ENCODE data around the gene AUTS2.

Gene AUTS2

DNA sequence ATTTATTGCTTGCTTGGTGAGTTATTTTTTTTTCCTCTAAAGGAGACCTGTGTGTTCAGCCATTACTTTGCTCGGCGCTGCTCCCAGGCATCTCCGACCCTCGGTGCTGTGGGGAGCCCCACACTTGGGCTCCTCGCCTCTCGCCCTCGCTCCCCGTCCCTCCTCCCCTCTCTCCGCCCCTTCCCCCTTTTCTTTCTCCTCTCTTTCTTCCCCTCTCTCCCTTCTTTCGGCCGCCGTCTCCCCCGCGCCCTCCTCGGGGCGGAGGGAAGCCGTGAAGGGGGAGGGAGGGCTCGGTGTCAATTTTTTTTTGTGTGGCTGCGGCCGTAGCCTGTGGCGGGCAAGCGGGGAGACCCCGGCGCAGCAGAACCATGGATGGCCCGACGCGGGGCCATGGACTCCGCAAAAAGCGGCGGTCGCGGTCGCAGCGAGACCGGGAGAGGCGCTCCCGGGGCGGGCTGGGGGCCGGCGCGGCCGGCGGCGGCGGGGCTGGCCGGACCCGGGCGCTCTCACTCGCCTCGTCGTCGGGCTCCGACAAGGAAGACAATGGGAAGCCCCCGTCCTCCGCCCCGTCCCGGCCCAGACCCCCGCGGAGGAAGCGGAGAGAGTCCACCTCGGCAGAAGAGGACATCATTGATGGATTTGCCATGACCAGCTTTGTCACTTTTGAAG is 1.1 kb downstream of the AUTS2 start:
- H3K27ac ChIP-seq: peak overlapping the region in 17 of 21 experiments; percentile 8 to 88 (median 58)
- peak overlapping the region; percentile 53 to 79 (median 71) for H3K4me3 ChIP-seq

DNA sequence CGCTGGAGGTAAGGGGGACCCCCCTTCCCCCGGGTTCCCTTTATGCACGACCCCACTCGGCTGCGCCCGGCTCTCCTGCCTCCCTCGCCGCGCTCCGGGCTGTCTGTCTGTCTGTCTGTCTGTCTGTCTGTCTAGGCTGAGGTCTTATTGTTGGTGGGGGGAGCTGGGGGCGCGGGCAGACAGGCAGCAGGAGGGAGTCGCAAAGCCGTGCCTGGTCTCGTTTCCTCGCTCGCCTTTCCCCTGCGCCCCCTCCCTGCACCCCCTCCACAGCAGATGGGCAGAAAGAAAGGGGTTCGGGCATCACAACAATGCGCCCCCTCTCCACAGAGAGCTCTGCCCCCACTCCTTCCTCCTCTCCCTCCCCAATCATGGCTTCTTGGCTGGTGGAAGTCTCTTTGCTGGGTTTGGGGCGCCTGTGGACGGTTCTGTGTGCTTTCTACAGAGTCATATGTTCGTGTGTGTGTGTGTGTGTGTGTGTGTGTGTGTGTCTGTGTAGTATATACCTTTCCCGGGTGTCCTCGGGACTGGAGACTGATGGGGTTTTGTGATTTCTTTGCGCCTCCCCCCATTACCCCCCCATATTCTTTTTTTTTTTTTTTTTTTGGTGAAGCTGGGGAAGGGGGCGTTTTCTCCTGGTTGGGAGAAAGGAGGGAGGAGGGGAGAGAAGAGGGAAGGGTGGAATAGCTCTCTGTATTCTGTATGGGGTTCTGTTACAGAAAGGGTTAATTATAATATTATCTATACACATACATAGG is 1.9 kb downstream of the AUTS2 start:
- H3K4me3 ChIP-seq: peak overlapping the region; percentile 53 to 79 (median 71)
- H3K27ac ChIP-seq: peak overlapping the region in 14 of 21 experiments; percentile 8 to 88 (median 58)

DNA sequence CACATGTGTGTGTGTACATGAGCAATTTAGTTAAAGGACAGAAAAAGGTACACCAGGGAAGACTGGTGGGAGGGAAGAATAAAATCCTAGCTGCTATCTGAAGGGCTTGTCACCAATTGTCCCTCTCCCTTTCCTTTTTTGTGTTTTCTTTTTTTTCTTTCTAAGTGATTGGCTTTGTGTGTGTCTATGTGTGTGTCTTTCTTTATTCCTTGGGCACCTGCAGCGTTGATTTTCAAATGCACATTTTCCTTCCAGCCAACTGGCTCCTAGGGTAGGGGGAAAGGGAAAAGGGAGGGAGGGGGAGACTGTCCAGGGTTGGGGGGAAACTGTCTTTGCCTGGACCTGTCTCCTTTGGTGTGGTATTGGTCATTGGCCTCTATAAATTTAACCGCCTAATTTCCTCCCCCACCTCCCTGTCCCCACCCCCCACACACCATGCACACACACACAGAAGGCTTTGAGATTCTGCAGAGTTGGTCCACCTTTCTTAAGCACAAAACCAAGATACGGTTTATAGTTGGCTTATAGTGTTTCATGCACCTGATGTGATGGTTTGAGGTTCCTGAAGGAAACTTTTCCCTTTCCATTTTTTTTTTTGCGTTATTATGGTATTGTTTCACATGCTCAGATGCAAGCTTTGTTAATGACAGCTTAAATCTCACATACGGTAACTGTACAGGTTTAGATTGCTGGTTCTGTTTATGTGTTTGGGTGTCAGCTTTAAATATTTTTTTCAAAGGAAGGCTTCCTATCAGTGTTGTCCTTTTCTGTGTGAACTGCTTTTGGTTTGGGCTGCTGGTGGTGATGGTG is 2.6 kb downstream of the AUTS2 start:
- Histone ChIP-seq H3K4me3 (peak overlapping the region in 4 of 7 experiments; percentile 65 to 79 (median 71)), H3K27ac (no peak overlapping the region)

DNA sequence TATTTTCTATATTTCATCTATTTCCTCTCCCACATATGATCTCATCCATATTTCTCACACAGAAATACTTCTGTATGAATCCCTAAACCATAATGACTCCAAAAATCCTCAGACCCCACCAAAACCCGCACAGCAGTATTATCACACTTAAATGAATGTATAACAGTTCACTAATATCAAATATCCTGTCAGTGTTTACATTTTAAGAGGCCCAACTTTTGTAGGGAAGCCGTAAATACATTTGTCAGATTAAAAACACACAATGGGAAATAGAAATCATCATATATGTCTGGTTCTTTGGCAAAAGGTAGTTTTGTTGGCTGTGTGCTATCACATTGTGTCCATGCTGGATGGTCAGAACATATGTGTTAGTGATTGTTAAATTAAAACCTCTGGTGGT is 4.2 kb downstream of the AUTS2 start:
- no peak overlapping the region for H3K27ac ChIP-seq
- no peak overlapping the region for H3K4me3 ChIP-seq

DNA sequence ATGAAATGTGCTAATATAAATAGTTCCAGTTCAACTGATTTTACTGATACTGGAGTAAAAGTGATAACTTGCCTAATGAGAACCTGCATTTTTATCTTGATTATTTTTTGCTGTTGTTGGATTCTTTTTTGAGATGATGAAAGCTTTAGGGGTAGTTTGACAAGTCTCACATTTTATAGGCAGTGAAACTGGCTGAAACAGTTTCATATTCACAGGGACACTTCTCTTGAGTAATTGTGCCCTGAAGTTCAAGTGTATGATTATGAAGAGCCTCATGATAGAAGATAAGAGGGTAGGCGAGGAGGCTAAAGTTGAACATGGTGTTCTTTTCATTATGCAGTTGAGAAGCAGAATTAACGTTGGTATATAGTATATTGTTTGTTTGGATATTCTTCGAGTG is 5.1 kb downstream of the AUTS2 start:
- Histone ChIP-seq H3K4me3 (no peak overlapping the region), H3K27ac (no peak overlapping the region)

DNA sequence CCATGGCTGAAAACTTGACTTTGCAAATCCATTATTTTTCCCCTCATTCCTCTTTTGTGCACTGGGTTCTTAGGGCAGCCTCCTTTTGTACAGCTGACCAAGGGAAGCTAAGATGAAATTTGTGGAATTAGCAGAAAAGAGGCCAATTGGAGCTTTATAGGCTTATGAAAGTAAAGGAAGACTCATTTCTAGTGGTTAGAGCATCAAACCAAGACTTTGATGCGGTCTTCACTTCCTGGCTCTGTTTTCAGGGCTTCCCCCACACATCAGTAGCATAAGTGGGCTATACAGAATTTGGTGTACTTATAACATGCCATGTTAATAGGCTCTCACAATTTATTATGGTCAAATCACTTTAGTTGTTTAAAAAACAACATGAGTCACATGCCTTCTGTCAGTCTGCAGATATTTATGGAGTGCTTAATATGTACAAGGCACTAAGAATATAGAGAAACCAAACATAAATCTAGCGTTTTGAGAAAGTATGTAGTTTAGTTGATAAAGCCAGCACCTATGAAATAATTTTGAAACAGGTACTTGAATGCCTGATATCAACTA is 5.7 kb downstream of the AUTS2 start:
- Histone ChIP-seq H3K4me3 (no peak overlapping the region), H3K27ac (no peak overlapping the region)

DNA sequence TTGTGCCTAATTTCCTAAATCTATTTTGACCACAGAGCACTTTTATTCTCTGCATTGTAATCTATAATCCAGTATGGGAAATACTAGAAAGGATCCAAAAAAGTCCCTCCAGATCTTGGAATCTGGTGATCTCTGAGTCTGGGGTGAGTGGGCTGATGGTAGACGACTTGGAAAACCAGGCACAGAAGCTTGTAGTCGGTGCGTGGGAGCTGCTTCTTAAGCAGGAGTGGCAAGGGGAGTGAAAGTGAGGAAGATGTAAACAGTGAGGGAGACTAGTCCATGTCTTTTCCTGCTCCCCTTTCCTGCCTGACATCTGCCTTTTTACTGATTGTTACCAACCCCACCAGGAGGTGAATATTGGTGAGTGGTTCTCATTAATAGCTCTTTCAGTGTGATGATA is 6.8 kb downstream of the AUTS2 start:
- Histone ChIP-seq H3K27ac (no peak overlapping the region), H3K4me3 (no peak overlapping the region)

DNA sequence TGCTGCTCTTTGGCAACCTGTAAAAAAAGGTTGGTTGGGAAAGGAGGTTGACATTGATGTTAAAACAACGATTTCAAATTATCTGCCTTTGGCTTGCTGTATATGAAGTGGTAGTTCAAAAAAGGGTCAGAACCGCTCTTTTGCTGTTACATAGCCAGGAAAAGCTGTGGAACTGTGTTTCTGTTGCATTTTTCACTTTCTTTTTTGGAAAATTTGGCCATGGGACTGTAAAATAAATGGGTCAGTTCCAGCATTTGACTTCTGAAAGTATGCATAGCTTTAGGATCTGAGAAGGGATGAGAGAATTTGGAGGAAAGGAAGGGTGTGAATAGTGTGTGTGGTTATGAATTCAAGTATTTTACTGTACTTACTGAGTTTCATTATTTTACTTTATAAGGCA is 7.3 kb downstream of the AUTS2 start:
- Histone ChIP-seq H3K27ac (no peak overlapping the region), H3K4me3 (no peak overlapping the region)

DNA sequence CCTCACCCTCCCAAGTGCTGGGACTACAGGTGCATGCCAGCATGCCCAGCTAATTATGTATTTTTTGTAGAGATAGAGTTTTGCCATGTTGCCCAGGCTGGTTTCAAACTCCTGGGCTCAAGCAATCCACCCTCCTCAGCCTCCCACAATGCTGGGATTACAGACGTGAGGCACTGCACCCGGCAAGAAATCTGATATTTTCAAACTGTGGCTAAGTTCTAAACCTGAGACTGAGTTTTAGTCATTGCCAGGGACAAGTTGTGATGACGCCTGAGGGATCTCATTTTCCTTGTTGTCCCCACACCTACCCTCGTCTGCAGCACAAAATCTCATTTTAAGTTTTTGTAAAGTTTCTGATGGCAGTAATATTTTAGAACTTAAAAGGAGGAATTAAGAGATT is 9.8 kb downstream of the AUTS2 start:
- no peak overlapping the region for H3K27ac ChIP-seq
- H3K4me3 ChIP-seq: no peak overlapping the region

DNA sequence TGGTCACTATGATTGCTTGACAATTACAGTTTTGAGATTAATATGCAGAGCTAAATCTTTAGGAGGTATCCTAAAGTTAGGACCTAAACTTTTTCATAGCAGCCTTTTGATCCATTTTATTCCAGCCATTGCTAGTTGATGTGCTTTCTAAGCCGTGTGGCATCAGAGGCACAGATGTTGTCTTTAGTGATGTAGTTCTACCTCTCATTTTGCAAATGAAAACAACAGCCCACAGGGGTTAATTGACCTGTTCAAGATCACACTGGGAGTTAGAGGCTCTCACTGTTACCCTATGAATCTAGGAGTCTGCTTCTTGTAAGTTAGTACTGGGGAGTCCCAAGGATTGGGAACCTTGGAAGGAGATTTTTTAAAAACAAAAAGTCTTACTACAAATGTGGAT is 10.6 kb downstream of the AUTS2 start:
- Histone ChIP-seq H3K4me3 (no peak overlapping the region), H3K27ac (no peak overlapping the region)

DNA sequence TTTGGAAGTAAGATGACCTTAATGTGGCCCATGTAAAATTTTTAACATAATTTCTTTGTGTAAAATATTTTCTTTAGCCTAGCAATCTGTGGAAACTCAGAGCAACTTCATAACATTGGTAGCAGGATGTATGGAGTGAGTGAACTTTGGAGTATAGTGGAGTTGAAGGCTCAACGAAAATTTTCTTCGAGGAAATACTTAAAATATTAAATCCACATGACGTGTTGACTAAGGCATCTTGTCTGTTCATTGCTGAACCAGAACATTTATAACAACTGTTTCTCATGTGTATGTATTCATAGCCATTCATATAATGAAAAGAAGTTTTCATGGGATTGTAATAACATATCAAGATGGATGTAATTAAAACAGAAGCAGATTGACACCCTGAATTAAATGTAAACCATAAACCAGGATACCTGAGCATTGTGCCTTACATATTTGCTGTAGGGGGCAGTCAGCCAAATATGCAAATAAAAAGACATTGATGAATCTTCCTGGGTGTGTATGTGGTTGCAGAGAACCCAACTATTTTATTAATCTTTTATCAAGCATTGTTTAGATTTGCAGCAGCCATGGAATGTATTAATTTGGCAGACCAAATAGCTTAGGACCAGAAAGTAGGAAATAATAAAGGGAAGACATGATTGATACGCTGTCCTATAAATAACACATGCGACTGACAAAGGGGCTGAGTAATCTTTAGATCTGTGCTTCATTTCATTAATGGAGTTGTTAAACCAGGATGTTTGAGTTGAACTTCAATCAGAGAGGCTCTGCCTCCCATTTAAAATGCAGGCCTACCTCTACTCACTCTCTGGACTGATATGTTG is 11.5 kb downstream of the AUTS2 start:
- Histone ChIP-seq H3K27ac (no peak overlapping the region), H3K4me3 (no peak overlapping the region)

DNA sequence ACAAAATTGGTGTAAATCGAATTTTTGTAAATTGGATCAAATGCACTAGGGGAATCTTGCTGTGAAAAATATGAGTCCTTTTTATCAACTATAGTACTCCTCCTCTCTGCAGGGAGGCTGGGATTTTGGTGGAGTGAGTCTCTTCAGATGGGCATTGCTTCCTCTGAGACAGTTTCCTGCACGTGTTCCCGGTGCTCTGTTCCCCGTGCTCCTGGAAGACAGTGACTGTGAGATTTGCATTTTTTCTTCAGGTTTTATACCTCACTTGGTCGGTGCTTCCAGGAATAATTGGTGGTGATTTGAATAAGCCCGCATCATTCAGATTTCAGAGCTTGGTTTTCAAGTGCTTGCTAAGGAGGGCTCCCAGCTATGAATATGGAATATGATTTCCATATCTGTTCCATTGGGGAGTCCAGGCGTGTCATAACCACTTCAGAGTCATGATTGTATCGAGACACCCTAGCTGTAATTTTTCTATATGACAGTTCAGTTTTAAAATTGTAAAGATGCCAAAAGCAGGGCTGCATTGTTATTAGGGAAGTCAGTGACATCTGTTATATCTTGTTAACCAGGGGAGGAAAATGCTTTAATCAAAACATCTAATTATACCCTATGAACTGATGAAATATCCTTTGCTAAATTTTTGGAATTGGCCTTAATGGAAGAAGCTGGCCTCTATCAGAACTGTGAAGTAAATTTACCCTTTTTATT is 12.3 kb downstream of the AUTS2 start:
- H3K4me3 ChIP-seq: no peak overlapping the region
- no peak overlapping the region for H3K27ac ChIP-seq

DNA sequence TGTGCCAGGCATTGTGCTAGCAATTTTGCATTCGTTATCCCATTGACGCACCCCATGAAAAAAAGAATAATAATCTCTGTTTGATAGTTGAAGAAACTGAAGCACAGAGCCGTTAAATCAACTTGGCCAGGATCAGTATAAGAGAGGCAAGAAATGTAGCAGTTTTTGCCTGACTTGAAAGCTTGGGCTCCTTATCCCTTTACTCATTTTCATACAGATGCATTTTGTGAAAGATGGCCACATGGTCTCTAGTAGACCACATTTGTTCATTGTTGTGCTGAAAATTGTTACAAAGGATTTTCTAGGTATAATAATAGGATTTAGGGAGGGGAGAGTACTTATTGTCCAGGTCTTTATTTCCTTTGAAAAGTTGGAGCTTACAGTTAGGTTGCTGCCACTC is 14.7 kb downstream of the AUTS2 start:
- Histone ChIP-seq H3K27ac (no peak overlapping the region), H3K4me3 (no peak overlapping the region)

DNA sequence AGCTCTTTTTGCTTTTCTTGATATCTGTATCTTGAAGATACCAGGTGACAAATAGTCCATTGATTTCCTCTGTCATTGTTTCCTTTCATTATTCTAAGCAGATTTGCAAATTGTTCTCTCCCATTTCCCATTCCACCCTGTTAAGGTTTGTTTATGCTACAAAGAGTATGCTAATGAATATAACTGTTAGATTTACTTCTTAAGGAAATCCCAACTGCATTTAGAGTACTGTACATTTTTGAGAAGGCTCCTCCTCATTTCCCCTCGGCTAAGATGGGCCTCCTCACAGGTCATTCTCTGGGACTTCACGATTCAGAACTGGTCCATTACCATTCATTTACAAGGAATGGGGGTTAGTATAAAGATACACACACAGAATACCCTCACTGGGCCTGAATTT is 15.6 kb downstream of the AUTS2 start:
- H3K4me3 ChIP-seq: no peak overlapping the region
- no peak overlapping the region for H3K27ac ChIP-seq

DNA sequence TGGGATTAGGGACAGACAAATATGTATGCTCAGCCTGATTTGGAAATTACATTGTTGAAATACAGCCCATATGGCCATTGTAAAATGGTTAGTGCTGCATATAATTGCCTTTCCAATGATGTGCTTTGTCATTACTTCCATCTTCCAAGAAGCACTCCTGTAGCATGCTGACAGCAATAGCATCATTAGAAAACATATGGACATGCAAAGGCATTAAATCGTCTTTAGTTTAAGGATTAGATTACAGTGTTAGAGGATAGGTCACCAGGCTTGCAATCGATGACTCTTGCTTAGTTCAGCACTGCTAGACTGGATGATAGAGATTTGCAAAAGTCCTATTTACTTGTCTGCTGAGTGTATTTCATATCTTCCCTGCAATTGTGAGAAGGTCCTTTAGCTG is 17.4 kb downstream of the AUTS2 start:
- no peak overlapping the region for H3K4me3 ChIP-seq
- no peak overlapping the region for H3K27ac ChIP-seq

DNA sequence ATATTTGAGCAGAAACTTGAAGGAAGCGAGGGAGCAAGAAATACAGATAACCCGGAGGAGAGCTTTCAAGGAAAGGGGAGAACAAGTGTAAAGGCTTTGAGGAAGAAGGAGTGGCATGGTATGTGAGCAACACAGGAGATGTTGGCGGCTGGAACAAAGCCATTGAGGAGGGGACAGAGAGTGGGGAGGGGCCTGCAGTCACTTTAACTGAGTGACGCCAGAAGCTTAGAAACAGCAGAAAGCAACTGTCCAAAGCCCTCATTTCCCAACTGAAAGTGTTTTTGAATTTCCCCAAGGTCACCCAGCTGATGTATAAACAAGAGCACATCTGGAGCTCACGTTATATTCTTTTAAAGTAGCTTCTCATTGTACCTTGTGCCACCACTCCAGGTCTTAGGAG is 19.1 kb downstream of the AUTS2 start:
- Histone ChIP-seq H3K4me3 (no peak overlapping the region), H3K27ac (no peak overlapping the region)

DNA sequence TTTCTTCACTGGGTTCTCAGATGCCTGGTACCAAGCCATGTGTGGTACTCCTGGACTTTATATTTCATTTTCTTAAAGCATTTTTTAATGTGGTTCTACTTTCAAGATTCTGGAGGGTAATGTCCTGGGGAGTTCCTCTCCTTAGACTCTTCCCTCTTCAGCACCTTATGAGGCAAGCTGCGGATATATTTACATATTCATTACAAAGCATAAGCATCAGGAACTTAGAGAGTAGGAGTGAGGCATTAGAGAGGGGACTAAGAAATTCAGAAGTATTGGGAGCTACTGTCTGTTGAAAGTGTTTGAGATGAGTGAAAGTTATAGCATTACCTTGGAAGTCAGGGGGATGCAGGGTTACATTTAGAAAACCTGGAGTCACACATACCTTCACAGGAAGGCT is 20.8 kb downstream of the AUTS2 start:
- Histone ChIP-seq H3K27ac (no peak overlapping the region), H3K4me3 (no peak overlapping the region)

DNA sequence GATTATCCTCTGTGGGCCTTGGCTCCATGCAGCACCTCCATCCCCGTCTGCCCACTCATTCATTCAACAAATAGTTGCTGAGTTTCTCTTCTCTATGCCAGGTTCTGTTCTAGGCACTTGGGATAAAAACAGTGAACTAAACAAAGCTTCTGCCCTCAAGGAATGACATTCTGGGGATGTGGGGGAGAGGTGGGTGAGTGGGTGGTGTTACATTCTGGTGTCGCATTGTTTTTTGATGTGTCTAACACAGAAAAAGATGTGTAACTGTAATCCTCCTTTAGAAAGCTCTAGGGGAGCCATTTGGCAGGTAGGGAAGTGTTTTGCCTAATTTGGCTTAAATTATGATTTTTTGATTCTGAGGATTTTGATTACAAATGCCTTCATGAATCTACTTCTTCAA is 21.4 kb downstream of the AUTS2 start:
- no peak overlapping the region for H3K4me3 ChIP-seq

DNA sequence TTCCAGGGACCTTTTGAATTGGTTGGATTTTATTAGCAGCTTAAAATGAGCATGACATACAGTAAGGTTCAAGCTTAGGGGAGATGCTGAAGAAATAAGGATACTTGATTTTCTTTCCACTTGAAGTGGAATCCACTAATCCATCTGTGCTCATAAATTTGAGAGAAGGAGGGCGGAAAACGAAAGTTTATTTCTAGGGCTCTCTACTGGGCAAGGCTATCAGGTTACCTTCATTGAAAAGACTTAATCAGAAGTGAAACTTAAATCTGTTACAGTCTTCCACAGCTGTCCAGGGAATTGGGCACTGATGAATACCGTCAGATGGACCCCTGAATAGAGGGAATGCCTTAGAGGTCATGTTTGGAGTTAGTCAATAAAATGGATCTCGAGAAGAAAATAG is 21.8 kb downstream of the AUTS2 start:
- Histone ChIP-seq H3K27ac (no peak overlapping the region), H3K4me3 (no peak overlapping the region)

More for the DNA sequence above, 21.4 kb downstream of the AUTS2 start:
- no peak overlapping the region for H3K27ac ChIP-seq
